PFSK-1 (cell line): Measurements from ENCODE around the gene ALG14.

Source experiments
- FOXP2 ChIP-seq: optimal IDR thresholded peaks from 2 replicates; pipeline ENCODE3; 2011; ENCODE audit warnings: borderline replicate concordance, control low read depth, inconsistent platforms; ENCODE audit not compliant: insufficient read depth; ENCODE audit errors: extremely low read length, extremely low read depth
- POLR2AphosphoS5 ChIP-seq: IDR thresholded peaks from 2 replicates; pipeline ENCODE4 v1.6.1; 2012; ENCODE audit warnings: low read depth, mild to moderate bottlenecking, control low read depth, low read length, moderate library complexity
- SIN3A ChIP-seq: IDR thresholded peaks from 2 replicates; pipeline ENCODE4 v1.6.1; 2012; ENCODE audit warnings: mild to moderate bottlenecking, low read length, moderate library complexity, borderline replicate concordance; ENCODE audit not compliant: insufficient read depth
- TAF1 ChIP-seq: IDR thresholded peaks from 2 replicates; pipeline ENCODE4 v1.6.1; 2012; ENCODE audit warnings: low read length, control low read depth, borderline replicate concordance; ENCODE audit not compliant: insufficient read depth
- TF ChIP-seq, protein P1 (sequence below), 2 experiments: IDR thresholded peaks; 2 replicates each; pipeline versions ENCODE4 v1.6.1 to v1.8.0; 2011 to 2012; ENCODE audit warnings: low read depth in 2 of 2, low read length in 2 of 2, control low read depth in 1 of 2, inconsistent platforms in 1 of 2, mild to moderate bottlenecking in 1 of 2, moderate library complexity in 1 of 2; ENCODE audit not compliant: insufficient read depth in 1 of 2

Gene ALG14

DNA sequence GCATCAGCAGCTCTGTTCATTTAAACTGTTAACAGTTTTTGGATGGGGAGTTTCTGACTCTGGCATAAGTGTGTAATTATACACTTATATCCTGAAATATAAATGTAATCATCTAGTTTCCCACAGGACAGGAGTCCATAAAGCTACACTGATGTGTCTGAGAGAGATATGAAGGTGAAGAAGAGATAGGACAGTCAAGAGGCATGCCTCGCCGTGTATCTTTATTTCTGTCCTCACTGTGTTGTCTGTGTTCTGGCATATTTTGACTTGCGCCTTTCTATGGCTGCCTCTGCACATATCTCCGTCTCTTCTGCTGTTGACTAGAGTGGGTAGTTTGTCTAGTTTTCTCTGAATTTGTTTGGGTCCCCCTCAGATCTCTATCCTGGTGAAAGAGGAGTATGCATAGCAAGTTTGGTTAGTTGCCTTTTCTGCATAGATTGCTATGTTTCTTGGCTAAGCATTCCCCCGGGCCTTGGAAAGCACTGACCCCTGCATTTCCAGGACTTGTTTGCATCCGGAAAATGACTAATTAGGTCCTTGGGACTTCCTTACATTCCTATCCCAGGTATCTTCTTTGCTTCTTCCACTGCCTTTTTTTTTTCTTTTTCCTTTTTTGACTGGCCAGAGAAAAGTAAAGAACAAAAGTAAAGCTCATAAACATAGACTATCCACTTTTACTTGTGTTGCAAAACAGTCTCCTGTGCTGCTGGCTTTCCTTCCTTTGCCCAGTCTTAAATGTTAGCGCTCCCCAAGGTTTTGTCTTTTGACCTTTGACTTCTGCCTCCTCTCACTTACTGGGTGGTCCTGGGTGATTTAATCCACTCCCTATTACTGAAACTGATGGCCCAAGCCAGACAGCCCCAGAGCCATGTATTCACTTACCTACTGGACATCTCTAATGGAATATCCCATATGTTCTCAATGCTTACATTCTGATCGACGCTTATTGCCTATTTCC is 118.2 kb downstream of the ALG14 start:
- TF ChIP-seq, protein P1, sequence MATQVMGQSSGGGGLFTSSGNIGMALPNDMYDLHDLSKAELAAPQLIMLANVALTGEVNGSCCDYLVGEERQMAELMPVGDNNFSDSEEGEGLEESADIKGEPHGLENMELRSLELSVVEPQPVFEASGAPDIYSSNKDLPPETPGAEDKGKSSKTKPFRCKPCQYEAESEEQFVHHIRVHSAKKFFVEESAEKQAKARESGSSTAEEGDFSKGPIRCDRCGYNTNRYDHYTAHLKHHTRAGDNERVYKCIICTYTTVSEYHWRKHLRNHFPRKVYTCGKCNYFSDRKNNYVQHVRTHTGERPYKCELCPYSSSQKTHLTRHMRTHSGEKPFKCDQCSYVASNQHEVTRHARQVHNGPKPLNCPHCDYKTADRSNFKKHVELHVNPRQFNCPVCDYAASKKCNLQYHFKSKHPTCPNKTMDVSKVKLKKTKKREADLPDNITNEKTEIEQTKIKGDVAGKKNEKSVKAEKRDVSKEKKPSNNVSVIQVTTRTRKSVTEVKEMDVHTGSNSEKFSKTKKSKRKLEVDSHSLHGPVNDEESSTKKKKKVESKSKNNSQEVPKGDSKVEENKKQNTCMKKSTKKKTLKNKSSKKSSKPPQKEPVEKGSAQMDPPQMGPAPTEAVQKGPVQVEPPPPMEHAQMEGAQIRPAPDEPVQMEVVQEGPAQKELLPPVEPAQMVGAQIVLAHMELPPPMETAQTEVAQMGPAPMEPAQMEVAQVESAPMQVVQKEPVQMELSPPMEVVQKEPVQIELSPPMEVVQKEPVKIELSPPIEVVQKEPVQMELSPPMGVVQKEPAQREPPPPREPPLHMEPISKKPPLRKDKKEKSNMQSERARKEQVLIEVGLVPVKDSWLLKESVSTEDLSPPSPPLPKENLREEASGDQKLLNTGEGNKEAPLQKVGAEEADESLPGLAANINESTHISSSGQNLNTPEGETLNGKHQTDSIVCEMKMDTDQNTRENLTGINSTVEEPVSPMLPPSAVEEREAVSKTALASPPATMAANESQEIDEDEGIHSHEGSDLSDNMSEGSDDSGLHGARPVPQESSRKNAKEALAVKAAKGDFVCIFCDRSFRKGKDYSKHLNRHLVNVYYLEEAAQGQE (IDR thresholded peaks at IDR 0.05; ENCODE audit: insufficient read depth in 1 of 2, low read depth in 2 of 2, low read length in 2 of 2), result no peak
- TF ChIP-seq POLR2AphosphoS5 (no peak), FOXP2 (no peak)

DNA sequence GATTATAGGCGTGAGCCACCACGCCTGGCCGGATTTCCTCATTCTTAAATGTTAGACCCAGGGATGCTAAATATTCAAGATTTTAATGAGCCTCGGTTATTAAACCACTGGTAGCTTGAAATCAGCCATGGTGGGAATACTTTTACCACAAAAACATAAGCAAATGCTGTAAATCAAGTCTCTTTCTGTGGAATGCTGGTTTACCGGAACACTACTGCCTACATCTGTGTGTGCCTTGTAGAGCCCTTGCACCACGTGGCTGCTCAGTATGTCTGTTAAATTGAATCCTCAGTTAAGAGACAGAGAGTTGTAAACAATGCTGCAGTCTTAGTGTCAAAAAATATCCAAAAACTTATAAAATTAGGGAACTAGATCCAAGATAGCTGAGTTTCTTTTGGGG is 119.0 kb downstream of the ALG14 start:
- TF ChIP-seq POLR2AphosphoS5, result no peak
- no peak for TF ChIP-seq TAF1
- TF ChIP-seq, protein P1 (IDR thresholded peaks at IDR 0.05; ENCODE audit: insufficient read depth in 1 of 2, low read depth in 2 of 2, low read length in 2 of 2), result no peak
- no peak for TF ChIP-seq SIN3A
- TF ChIP-seq FOXP2, result no peak

DNA sequence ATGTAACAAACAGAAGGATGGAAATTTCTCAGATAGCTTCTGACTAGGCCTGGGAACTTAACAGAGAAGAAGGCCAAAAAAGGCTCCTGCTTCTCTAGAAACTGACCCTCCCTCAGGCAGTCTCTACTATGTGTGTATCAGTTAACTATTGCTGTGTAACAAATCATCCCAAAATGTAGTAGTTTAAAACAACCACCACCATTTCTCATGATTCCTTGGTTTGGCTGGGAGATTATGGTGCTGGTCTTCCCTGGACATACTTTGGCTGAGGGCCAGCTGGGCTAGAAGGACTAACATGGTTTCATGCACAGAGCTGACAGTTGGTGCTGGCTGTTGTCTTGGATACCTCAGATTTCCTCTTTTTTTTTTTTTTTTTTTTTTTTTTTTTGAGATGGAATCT is 119.6 kb downstream of the ALG14 start:
- TF ChIP-seq FOXP2 (no peak), SIN3A (no peak), TAF1 (no peak), POLR2AphosphoS5 (no peak)
- TF ChIP-seq, protein P1 (IDR thresholded peaks at IDR 0.05; ENCODE audit: insufficient read depth in 1 of 2, low read depth in 2 of 2, low read length in 2 of 2), result no peak

DNA sequence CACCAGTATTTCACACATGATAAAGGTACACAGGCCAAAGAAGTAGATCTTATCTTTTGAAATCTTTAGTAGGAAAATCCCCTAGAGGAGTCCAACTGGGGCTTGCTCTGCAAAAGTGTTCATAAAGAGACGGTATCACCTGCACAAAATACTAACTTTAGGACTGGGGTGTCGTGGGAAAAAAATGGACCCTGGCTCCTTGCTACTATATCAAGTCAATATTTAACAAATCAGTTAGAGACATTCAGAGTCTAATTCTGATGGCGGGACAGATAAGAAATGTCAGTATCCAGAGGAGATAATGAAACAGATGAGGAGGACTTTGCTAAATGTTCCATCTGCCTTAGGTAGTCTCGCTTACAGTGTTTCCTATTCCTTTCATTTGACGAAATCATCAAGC is 120.2 kb downstream of the ALG14 start:
- TF ChIP-seq POLR2AphosphoS5 (no peak), FOXP2 (no peak), SIN3A (no peak), TAF1 (no peak)
- TF ChIP-seq, protein P1 (IDR thresholded peaks at IDR 0.05; ENCODE audit: insufficient read depth in 1 of 2, low read depth in 2 of 2, low read length in 2 of 2), result no peak
